ENCODE measurements around the gene TSPAN33. TPM values are rescaled to one million over a fixed set of nuclear protein-coding genes. Genes with fewer than 3 reads are reported as not detected.
A peak's percentile ranks its signal among the peaks of the same experiment; 100 is the strongest.
"Not testable (repeated sequence)": the region's sequence is repeated elsewhere in the genome, so short reads cannot be mapped to it uniquely, and the experiment has no call there.

Gene TSPAN33
- 10 to 100 TPM in 3 of 4 donors, 1 to 10 TPM in 1; 6.3 to 76.9 (median 59.4) TPM for polyA plus RNA-seq (ENCODE audit: insufficient read length in 4 of 4)

DNA sequence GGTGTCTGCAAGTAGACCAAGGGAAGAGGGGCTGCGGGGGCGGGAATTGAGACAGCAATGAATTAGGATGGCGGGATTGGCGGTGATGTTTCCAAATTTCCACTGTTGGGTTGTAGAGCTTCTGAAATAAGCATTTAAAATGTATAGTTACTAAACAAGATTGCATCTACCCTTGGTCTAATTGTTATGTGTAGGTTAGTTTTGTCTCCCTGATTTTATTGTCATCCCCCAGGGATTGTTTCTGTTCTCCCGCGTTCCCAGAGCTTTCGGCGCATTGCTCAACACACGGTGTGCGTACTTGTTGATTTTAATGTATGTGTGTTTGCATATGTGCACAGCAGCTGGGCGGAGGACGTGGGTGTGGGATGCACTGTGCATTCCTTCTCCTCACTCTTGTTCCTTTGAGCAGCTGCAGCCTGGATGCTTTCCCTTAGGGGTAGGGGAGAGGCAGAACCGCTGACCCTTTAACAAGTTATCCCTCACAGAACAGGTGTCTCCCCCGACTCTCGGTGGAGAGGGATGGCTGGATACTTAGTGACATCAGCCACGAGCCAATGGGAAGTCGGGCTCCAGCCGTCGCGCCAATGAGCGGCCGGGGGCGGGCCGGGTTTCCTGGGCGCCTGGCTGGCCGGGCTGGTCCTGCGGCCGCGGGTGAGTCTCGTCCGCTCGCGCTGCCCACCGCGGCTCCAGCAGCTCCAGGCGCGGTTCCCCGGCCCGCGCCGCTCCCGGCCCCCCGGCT lies at the start of gene TSPAN33:
TSS of gene TSPAN33 (plus strand) at position 613 of the 739 bp plus-strand sequence. CDS start 274 bp downstream, outside the sequence.
- peak; percentile 46 to 64 (median 50) for DNase-seq (ENCODE audit: low read depth in 4 of 4, low spot score in 3 of 4)

GRCh38 chr7:129095258-129095657 lies 49.2 kb upstream of the TSPAN33 start:
- no peak for DNase-seq (ENCODE audit: low read depth in 4 of 4, low spot score in 3 of 4)

DNA sequence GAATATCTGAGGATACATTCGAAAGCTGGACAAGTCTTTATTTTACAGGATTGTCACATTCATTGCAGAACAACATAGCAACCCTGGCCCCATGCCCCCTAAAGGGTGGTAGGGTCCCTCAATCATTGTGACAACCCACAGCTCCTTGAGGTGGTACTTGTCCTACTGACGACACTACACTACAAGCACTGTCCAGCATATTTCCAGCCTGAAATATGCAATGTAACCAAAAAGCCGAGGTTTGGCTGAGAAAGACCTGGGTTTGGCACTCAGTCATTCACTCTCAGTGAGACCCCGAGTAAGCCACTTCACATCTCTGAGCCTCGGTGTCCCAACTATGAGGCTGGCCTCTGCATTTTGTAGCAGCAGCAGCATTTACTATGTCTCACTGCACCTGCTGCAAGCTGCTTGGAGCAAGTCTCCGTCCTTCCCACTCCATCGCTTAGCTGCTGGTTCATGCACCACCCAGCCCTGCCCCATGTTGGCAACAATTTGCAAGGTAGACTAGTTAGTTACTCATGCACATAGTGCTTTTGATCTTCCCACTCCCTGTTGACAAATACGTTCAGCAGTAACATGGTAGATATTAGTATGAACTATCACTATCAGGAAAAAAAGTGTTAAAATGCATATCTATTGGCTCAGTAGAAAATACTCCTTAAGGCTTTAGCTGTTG lies 46.0 kb upstream of the TSPAN33 start:
- DNase-seq (ENCODE audit: low read depth in 4 of 4, low spot score in 3 of 4), result no peak

GRCh38 chr7:129100827-129101166 lies 43.7 kb upstream of the TSPAN33 start:
- DNase-seq (ENCODE audit: low read depth in 4 of 4, low spot score in 3 of 4), result no peak

GRCh38 chr7:129101746-129102145 lies 42.8 kb upstream of the TSPAN33 start:
- DNase-seq (ENCODE audit: low read depth in 4 of 4, low spot score in 3 of 4), result no peak

DNA sequence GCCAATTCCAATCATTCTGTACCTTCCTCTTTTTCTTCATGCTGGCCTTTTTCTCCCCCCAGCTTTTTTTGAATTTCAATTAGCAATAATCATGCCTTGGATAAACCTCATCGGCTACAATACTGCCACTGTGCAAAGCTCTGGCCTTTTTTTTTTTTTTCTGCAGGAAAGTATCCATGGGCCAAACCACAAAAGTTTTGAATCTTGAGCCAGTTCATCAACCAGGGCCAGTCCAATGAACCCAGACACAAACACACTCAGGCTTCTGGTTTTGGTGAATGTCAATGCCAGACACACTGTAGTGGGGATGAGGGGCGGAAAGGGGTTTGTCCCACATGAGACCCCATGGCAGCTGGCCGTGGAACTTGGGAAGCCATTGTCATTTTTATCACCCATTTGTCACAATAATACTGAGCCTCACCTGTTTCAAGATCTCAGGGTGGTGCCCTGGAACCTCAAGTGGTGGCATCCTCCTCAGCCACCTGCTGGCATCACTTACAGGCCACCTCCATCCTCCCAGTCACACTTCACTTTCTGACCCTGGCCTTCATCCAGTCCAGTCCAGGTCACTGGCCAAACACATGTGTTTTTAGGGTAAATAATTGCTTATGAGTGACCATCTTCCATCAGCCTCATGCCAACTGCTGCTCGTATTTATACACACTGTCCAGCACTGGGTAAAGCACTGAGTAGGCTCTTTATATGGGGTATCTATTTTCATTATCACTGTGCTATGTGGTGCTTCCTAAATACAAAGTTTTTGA lies 40.8 kb upstream of the TSPAN33 start:
- DNase-seq (ENCODE audit: low read depth in 4 of 4, low spot score in 3 of 4), result no peak

- DNase-seq (ENCODE audit: low read depth in 4 of 4, low spot score in 3 of 4), result no peak
Observed at GRCh38 chr7:129108581-129108980, 35.9 kb upstream of the TSPAN33 start.

DNA sequence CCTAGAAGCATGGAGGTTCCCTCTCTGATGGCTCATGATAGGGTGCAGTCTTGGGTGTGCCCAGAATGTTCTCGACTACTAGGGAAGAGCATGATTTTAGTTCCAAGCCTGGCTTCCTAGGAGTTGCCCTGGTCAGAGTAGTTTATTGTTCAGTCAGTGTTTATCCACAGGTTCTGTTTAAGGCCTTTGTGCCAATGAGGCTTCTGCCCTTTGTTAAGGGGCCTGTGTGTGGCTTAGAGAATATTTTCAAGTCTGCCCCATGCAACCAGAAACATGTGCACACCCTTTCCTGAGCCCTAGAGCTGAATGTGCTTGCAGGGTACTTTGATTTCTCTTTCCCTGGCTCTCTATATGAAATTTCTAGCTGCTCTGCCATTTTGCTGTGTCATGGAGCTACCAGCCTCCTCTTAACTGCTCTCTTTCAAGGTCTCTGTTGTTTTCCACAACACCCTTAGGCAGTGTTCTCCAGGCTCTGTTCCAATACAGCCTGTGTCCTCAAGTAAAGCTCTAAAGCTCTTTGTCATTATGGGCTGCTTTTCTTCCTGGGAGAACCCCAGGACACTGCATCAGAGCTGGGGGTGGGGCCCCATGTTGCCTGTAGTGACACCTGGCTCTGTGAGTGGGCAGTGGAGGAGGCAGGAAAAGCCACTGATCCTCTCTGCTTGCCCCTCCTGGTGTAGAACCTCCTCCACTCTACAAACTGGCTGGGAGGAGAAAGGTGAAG lies 34.1 kb upstream of the TSPAN33 start:
- DNase-seq (ENCODE audit: low read depth in 4 of 4, low spot score in 3 of 4), result no peak

- DNase-seq (ENCODE audit: low read depth in 4 of 4, low spot score in 3 of 4), result no peak
Observed at GRCh38 chr7:129110982-129111376, 33.5 kb upstream of the TSPAN33 start.

- no peak for DNase-seq (ENCODE audit: low read depth in 4 of 4, low spot score in 3 of 4)
Observed at GRCh38 chr7:129115676-129116075, 28.8 kb upstream of the TSPAN33 start.

DNA sequence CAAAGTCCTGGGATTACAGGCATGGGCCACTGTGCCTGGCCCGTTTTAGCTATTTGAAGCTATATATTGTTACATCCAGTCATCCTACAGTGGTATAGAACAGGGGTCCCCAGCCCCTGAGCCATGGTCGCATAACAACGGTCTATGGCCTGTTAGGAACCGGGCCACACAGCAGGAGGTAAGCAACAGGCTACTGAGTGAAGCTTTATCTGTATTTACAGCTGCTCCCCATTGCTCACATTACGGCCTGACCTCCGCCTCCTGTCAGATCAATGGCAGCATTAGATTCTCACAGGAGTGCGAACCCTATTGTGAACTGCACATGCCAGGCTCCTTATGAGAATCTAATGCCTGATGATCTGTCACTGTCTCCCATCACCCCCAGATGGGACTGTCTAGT lies 26.3 kb upstream of the TSPAN33 start:
- no peak for DNase-seq (ENCODE audit: low read depth in 4 of 4, low spot score in 3 of 4)

GRCh38 chr7:129118976-129119375 lies 25.5 kb upstream of the TSPAN33 start:
- DNase-seq (ENCODE audit: low read depth in 4 of 4, low spot score in 3 of 4), result no peak

- DNase-seq (ENCODE audit: low read depth in 4 of 4, low spot score in 3 of 4), result not testable (repeated sequence)
Observed at GRCh38 chr7:129121501-129122077, 22.9 kb upstream of the TSPAN33 start.

- no peak for DNase-seq (ENCODE audit: low read depth in 4 of 4, low spot score in 3 of 4)
Observed at GRCh38 chr7:129122078-129122750, 22.3 kb upstream of the TSPAN33 start.

DNA sequence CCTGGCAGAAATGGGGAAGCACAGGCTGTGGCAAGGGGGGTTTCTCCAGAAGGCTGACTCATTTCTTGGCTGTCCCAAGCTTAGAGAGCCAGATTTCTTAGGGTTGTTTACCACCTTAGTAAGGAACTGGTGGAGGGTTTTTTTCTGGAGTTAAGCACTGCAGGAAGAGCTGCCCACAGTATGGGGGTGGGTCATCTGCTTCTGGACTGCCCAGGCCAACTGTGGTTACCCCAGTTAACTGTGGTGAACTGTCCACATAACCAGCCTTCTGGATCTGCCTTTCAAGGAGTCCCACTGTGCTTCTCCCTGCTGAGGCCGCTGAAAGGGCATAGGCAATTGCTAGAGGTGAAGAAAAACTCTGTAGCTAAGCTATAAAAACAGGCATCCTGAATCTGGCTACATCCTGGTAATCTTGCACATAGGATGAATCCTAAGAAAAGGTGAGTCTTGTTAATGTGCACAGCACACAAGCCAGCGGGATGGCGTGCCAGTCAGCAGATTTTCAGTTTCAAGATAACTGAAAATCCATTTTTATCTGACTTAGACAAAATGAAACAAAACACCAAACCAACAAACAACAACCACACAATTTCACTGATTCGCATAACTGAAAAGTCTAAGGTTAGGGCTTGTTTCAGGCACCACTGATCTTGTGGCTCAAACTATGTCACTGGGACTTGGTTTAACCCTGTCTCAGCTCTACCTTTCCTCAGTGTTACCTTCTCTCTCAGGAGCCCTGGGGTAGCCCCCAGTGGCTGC lies 21.6 kb upstream of the TSPAN33 start:
- no peak for DNase-seq (ENCODE audit: low read depth in 4 of 4, low spot score in 3 of 4)

GRCh38 chr7:129123510-129123857 lies 21.0 kb upstream of the TSPAN33 start:
- DNase-seq (ENCODE audit: low read depth in 4 of 4, low spot score in 3 of 4), result no peak

DNA sequence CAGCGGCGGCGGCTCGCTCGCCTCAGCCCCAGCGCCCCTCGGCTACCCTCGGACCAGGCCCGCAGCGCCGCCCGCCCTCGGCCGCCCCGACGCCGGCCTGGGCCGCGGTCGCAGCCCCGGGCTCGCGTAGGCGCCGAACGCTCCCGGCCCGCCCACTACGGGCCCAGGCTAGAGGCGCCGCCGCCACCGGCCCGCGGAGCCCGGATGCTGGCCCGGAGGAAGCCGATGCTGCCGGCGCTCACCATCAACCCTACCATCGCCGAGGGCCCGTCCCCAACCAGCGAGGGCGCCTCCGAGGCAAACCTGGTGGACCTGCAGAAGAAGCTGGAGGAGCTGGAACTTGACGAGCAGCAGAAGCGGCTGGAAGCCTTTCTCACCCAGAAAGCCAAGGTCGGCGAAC lies 18.2 kb upstream of the TSPAN33 start:
- DNase-seq (ENCODE audit: low read depth in 4 of 4, low spot score in 3 of 4), result no peak

DNA sequence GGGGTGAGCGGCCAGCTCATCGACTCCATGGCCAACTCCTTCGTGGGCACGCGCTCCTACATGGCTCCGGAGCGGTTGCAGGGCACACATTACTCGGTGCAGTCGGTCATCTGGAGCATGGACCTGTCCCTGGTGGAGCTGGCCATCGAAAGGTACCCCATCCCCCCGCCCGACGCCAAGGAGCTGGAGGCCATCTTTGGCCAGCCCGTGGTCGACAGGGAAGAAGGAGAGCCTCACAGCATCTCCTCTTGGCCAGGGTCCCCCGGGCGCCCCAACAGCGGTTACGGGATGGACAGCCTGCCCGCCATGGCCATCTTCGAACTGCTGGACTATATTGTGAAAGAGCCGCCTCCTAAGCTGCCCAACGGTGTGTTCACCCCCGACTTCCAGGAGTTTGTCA lies 17.4 kb upstream of the TSPAN33 start:
- DNase-seq (ENCODE audit: low read depth in 4 of 4, low spot score in 3 of 4), result no peak

GRCh38 chr7:129127601-129128000 lies 16.9 kb upstream of the TSPAN33 start:
- DNase-seq (ENCODE audit: low read depth in 4 of 4, low spot score in 3 of 4), result no peak
